Skin of body (tissue), 2 donors: ENCODE measurements around the gene TTLL5. TPM values are rescaled to one million over a fixed set of nuclear protein-coding genes. Genes with fewer than 3 reads are reported as not detected.

Experiments used
- DNase-seq: peaks from one replicate; lab custom pipeline; 2025; lab: John Stamatoyannopoulos, UW
- total RNA-seq: library from RNA; depleted of rRNA; stranded (reverse); fragments of >200 nt; gene quantifications from one replicate; pipeline ENCODE4 v1.2.3, GENCODE V29; 2014

TTLL5 gene, protein sequence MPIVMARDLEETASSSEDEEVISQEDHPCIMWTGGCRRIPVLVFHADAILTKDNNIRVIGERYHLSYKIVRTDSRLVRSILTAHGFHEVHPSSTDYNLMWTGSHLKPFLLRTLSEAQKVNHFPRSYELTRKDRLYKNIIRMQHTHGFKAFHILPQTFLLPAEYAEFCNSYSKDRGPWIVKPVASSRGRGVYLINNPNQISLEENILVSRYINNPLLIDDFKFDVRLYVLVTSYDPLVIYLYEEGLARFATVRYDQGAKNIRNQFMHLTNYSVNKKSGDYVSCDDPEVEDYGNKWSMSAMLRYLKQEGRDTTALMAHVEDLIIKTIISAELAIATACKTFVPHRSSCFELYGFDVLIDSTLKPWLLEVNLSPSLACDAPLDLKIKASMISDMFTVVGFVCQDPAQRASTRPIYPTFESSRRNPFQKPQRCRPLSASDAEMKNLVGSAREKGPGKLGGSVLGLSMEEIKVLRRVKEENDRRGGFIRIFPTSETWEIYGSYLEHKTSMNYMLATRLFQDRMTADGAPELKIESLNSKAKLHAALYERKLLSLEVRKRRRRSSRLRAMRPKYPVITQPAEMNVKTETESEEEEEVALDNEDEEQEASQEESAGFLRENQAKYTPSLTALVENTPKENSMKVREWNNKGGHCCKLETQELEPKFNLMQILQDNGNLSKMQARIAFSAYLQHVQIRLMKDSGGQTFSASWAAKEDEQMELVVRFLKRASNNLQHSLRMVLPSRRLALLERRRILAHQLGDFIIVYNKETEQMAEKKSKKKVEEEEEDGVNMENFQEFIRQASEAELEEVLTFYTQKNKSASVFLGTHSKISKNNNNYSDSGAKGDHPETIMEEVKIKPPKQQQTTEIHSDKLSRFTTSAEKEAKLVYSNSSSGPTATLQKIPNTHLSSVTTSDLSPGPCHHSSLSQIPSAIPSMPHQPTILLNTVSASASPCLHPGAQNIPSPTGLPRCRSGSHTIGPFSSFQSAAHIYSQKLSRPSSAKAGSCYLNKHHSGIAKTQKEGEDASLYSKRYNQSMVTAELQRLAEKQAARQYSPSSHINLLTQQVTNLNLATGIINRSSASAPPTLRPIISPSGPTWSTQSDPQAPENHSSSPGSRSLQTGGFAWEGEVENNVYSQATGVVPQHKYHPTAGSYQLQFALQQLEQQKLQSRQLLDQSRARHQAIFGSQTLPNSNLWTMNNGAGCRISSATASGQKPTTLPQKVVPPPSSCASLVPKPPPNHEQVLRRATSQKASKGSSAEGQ (N-terminal part only)
- total RNA-seq: 30.7 TPM

DNA sequence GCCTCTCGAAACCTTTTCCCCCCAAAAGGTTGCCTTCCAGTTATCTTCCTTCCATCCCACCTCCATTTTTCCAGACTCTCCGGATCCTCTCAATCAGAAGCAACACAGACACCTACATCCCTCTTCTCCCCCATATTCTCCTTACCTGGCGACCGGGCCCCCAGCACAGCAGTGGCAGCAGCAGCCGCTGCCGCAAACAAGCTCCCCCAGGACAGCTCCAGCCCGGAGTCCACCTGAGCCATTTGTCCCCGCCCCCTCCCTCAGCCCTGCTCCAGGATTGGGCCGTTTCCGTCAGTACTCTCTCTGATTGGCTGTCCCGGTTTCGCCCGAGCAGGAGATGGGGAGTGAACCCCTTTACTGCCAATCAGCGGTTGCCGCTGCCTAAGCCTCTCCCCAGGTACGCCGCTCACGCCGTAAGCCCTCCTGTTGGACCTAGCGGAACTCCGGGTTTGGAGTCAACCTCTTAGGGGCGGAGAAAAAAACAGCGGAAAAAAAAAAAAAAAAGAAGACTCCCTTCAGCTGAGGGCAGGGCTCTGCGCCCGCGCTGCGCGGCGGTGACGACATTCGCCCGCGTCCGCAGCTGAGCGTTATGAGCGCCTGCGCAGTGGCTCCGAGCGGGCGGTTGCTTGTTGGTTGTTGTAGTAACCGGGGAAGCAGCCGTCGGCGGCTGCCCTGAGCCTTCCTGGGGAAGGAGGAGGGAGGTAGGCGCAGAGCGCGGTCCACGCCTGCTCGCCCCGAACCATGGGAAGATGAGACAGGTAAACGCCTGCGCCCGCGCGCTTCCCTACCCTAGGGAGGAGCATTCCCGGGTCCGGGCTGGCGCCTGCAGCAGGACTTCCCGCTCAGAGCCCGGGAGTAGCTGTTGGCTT, at the start of gene TTLL5, which contains the start of gene ERG28:
TTLL5 (plus strand) TSS at position 617 of the 869 bp plus-strand sequence. CDS start 1,904 bp downstream, outside the sequence.
ERG28 (minus strand) TSS at position 247 of the 869 bp plus-strand sequence. CDS start 3,374 bp downstream, outside the sequence.
- DNase-seq: peak; percentile 98

DNA sequence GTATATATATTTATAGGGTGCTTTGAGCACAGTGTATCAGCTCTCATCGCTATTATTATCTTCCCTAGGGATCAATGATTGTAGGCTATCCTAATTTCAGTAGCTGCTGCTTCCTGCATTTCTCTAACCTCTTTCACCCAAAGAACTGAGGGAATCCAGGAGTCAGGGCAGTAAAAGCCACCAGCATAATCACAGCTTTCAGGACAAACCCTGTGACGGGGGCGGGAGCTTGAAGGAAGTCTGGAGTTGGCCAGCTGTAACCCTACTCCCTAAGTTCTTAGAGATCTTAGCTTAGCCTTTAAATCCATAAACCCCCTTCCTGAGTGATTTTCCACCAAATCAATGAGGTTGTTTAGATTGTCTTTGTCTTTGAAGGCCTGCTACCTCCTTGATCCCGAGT, 48.9 kb upstream of the TTLL5 start:
- DNase-seq: no peak

DNA sequence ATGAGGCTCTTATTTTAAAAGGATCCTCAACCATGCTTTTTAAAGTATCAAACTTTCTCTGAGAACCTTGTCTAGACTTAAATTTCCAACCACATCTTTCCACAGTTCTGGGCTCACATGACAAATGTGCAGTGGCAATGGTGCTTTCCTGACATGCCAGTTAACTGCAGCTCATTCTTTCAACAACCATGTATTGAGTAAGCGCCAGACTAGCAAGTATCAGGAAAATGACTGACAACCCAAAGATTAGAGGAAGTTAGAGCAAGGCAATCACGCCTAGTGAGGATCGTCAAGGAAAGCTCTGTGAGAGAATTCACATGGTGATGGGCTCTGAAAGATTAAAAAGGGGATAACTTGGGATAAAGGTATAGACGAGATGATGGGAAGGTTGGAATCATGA, 46.9 kb upstream of the TTLL5 start:
- no peak for DNase-seq

DNA sequence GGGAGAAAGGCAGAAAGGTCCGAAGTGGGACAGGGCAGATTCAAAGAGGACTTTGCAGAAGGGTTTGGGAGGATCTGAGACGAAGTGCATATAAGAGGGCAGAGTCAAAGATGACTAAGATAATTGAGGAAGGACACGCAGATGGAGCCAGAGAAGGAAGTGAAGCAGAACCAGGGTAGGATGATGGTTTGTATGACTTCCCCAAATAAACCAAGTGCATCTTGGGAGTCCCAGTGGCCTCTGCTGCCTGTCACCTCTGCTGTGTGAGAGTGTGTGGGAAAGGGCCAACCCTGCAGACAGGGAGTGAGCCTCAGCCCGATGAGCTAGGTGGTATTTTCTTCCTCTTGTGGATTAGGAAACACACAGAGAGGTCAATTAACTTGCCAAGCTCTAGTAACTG, 45.8 kb upstream of the TTLL5 start:
- no peak for DNase-seq

DNA sequence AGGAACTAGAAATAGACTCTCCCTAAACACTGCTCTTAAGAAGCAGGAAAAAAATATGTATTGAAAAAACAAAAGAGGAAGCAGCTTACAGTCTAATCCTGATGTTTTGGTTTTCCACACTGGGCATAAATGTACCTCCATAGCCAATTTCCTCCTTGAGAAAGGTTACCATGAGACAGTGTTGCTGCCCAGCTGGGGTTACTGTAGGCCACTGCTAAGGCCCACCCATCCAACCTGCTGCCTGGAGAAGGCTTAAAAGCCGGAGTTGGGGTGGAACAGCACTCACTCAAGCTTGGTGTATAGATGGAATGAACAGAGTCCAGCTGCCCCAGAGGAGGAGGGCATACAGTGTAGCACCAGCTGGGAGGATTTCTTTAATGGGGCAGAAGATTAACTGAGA, 41.5 kb upstream of the TTLL5 start:
- DNase-seq: no peak

DNA sequence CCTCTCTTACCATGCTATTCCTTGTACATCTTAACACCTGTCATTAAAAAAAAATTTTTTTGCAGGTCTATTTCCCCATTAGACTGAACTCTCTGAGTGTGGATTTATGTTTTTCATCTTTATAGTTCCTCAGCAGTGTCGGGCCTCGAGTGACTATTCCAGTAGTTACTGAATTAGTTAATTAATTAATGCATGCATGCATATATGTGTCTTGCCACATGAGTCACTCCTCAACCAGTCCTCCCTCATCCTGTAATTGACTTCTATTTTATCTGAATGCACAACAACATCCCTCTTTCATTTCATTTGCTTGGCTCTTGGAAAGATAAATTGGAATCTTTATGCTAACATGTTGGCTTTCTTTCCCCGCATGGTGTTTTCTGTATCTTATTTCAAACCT, 36.0 kb upstream of the TTLL5 start:
- no peak for DNase-seq

DNA sequence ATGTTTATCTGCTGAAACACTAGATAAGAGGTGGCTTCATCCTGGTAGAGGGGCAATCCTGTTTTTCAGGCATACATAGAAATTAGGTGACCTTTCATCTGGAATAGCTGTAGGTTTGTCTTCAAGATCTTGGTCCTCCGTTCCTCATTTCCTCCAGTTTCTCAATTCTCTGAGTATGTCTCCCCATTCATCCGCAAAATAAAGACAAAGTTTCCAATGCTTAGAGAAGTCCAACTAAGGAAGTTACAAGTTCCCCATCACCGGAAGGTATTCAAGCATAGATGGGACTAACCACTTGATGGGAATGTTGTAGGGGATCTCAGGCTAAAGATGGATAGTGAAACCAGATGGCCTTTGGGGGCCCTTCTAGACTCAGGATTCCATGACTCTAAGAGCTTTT, 34.6 kb upstream of the TTLL5 start:
- DNase-seq: no peak

DNA sequence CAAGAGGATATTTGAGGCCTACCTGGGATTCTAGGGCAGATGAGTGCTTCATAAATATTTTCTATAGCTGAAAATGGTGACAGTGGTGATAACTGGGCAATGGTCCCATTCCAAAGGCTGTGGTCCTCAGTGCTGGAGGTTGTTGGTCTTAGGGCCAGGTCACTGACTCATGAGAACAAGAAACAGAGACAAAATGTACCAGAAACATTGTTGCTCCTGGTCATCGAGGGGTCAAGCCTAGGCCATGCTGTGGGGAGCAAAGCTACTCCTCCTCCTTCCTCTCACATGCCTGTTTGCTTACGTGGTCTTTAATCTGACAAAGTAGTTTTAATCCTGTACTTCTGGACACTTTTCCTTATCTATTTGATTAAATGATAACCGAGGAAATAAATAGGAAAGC, 34.2 kb upstream of the TTLL5 start:
- no peak for DNase-seq

DNA sequence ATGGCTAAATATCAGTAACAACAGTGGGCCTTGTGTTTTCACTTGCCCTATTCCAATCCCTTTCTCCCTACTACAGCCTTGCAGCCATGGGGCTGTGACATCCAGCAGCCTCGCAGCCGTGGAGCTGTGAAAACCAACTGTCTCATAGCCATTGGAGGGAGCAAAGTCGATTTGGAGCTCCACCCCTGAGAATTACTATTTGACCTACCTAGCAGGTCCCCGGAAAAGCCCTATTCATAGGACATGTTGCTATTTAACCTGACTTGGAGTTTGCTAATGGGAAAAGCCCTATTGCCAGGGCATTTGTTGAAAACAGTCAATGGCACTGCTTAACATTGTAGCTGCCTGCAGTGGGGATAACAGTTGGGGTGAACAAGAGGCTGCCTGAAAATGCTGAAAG, 33.6 kb upstream of the TTLL5 start:
- DNase-seq: no peak

DNA sequence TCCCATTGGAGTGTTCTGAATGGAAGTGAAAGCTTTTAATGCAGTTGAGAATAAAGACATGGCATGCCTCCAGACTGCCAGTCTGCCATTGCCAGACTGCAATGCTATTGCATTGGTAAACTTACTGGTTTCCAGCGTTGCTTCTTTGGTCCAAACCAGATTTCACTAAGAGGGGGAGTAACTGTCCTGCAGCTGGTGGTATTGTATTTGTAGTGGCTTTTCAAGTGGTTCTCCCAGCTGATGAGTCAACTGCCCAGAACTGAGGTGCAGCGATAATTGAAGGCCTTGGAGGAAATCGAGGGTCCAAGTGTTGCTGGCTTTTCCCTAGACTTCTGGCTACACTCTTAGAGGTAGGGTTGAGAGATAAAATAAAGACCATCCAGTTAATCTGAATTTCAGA, 32.2 kb upstream of the TTLL5 start:
- no peak for DNase-seq

DNA sequence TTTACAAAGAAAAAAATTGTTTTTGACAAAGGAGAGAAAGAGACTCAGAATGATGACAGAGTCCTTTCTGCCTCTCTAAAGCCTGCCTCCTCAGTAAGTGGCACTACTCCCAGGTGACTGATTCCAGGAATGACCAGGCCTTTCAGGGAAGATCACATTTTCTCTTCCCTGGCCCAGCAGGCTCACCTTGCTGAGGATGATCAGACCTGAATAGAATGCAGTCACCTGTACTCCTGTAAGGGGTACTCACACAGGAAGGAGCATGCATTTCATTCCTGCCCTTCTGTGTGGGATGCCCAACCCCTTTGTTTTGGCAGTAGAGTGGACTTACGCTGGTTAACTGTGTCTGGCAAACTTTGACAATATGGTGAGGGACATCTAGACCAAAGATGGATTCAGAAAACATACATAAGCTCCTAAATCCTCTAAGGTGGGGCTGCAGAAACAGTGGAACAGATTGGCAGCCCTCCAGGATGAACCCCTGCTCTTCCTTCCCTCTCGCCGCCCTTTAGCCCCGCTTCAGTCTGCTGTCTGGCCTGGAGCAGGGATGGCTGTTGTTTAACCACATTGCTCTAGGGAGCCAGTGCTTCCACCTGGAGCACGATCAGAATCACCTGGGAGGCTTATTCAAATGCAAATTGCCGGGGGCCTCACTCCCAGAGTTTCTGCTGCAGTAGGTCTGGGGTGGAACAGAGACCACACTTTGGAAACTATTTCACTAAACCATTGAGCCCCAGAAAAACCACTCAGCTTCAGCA, 30.2 kb upstream of the TTLL5 start:
- no peak for DNase-seq

DNA sequence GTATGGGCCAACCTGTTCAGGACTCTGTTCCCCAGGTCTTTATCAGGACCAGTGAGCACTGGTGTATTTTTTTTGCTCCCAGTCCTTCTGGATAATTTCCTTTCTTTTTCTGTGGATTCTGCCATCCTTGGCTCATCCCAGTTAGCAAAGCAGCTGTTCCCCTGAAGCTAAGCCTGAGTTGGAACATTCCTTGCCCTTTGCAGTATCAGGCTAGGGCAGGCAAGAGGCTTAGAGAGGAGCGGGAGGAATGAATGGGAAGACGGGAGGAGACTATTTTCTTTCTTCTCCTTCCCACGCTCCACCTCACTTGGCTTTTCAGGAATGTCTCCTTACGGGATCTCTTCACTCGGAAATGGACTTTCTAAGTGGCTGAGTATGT, 29.6 kb upstream of the TTLL5 start:
- DNase-seq: no peak

DNA sequence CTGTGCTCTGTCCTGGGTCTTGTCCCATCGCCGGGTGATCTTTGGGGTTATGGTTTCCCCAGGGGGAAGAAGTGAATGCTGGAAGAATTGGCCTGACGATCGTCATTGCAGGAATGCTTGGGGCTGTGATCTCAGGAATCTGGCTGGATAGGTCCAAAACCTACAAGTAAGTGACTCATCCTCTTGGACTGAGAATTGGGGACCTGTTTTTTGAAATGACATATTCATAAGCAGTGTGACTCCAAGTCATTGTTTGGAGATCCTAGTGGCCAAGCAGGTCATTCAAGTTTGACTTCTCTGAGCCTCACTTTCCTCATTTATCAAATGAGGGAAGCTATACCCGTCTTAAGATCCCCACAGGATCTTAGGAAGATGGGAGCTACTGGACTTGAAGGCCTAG, 26.2 kb upstream of the TTLL5 start:
- no peak for DNase-seq

DNA sequence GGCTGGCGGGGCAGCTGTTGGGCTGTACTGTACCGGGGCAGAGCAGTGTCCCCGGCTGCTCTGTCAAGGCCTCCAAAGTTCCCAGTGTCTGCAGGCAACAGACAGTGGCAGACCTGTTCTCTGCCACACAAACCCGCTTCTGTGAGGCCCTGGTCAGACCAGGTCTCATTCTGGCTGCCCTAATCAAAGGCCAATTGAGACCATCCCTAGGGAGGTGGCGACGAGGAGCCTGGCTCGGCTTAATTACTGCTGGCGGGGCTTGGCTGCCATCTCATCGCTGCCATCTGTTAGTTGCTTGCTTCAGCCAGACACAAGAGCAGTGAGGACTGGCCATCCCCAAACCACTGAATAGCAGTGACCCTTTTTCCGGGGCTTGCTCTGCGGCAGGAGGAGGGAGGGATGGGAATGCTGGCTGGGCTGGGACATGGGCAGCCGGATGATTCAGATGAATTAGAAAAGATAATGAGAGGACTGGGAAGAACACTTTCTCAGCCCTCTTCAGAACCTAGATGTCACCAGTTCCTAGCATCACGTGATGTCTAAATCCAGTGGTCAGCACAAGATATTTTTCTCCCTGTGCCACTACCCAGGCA, 24.9 kb upstream of the TTLL5 start:
- DNase-seq: no peak

DNA sequence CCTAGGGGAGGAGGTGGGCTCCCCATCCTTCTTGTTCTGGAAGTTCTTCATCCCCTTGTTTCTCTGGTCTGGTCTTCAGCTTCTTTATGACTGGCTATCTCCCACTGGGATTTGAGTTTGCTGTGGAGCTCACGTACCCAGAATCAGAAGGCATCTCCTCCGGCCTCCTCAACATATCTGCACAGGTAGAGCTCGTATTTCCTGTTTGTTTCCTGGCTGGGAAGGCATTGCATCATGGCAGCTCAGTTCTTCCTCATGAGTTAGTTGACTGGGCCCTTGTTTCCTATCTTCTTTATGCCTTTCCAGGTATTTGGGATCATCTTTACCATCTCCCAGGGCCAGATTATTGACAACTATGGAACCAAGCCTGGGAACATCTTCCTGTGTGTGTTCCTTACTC, 20.2 kb upstream of the TTLL5 start:
- DNase-seq: no peak

DNA sequence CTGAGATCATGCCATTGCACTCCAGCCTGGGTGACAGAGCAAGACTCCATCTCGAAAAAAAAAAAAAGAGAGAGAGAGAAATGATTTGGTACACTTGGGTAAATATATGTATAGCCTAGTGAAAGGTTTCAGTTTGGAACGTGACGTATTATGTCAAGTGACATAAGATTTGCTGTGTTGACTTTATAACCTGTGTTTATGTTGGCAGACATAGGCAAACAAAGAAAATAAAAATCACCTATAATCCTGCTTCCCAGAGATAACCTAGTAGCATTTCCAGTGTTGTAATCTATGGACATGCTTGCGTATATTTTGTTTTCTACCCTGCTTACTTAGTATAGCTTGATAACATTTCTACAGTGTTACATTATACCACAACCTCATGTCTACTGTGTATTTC, 17.1 kb upstream of the TTLL5 start:
- no peak for DNase-seq

DNA sequence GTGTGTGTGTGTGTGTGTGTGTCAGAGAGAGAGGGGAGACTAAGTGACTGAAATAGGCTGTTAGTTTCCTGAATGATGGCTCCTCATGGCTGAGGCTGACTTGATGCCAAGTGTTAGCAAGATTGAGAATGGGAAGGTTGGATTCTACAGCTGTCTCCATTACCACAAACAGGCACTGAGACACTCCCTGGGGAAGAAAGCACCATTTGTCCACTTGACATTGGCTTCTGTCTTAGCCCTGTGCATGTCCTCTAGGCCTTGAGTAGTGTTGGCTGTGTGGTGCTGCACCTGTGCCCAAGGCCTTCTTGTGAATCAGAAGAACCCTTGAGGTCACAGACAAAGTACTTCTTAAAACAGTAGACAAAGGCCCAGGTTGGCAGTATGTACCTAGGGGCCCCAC, 16.0 kb upstream of the TTLL5 start:
- no peak for DNase-seq

DNA sequence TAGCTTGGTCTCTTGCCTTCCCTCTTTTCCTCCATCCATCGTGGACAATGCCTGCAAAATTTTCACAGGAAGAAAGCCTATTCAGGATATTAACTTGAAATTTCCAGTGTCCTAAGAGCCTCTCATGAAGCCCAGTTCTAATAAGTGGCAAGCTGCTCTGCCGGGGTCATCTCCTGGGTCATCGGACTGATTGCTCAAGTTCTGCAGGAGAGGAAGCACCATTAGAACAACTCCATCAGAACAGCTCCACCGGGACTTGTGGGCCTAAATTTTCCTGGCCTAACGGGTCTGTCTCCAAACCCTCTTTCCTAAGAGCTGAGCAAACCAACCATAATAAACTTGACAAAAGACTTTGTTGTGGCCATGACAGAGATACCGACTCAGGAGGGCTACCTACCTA, 14.3 kb upstream of the TTLL5 start:
- DNase-seq: no peak

DNA sequence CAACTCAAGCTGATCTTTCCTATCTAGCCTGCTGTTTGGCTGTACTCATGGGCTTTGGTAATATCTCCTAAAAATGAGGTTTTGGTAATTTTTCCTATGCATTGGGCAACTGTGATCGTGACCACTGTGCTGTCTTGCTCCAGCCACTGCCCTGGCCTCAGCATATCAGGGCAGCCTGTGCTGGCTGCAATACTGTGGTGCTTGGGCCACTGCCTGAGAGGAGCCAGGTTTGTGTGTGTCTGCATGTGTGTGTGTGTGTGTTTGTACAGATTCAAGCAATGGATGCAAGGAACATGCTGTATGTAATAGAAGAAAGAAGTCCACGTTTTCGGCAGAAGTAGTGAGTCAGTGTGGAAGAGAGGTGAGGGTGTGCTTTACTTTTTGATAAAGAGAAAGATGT, 13.4 kb upstream of the TTLL5 start:
- DNase-seq: no peak
